ENCODE results near the gene HIRA. TPM values are rescaled to one million over a fixed set of nuclear protein-coding genes. Genes with fewer than 3 reads are reported as not detected.

The HIRA gene
- total RNA-seq, 1 experiment from 2014 or later, result 51.0 TPM

- Mint-ChIP-seq H3K27ac (no peak overlapping the region), H3K27me3 (ENCODE audit: low read depth) (no peaks in the 10 kb centered on the region), H3K9me3 (no peaks in the 10 kb centered on the region), H3K36me3 (peaks cover 41% of the 10 kb centered on the region), H3K4me1 (no peaks in the 10 kb centered on the region), H3K4me3 (no peak overlapping the region)
- ChIA-PET CTCF (interaction anchor here (1.2 kb wide), 1 partner anchor 68 kb away, joined by 4 read pairs; no protein-coding TSS in a partner anchor), POLR2A (no interaction called here)
- no peak for DNase-seq (ENCODE audit: low spot score)
- TF ChIP-seq NFE2L1 (CRISPR knock-in tag; IDR thresholded peaks at IDR 0.05) (no peak), CREM (CRISPR knock-in tag; IDR thresholded peaks at IDR 0.05) (no peak), ZNF423 (CRISPR knock-in tag; IDR thresholded peaks at IDR 0.05) (no peak), ESRRA (CRISPR knock-in tag; IDR thresholded peaks at IDR 0.05; ENCODE audit: borderline replicate concordance) (no peak), ZMAT4 (CRISPR knock-in tag; IDR thresholded peaks at IDR 0.05) (no peak), JUN (CRISPR knock-in tag; IDR thresholded peaks at IDR 0.05) (no peak), PRDM15 (CRISPR knock-in tag; IDR thresholded peaks at IDR 0.05) (no peak)
- no peak for ATAC-seq
Measured at GRCh38 chr22:19406281-19406811, 25.2 kb downstream of the HIRA start.

- H3K27me3 Mint-ChIP-seq (ENCODE audit: low read depth), result no peaks in the 10 kb centered on the region
- ATAC-seq (no peak), DNase-seq (ENCODE audit: low spot score) (no peak)
- POLR2A ChIA-PET, result no interaction called here
- CTCF ChIA-PET, result no interaction called here
- H3K36me3 Mint-ChIP-seq, result peaks cover 44% of the 10 kb centered on the region
- no peak overlapping the region for H3K4me3 Mint-ChIP-seq
- no peak overlapping the region for H3K27ac Mint-ChIP-seq
- no peaks in the 10 kb centered on the region for H3K4me1 Mint-ChIP-seq
- H3K9me3 Mint-ChIP-seq, result no peaks in the 10 kb centered on the region
- no peak for TF ChIP-seq CREM (CRISPR knock-in tag; IDR thresholded peaks at IDR 0.05)
- no peak for TF ChIP-seq MLX (CRISPR knock-in tag; IDR thresholded peaks at IDR 0.05)
- TF ChIP-seq ZBTB21 (CRISPR knock-in tag; IDR thresholded peaks at IDR 0.05; ENCODE audit: borderline replicate concordance), result no peak
- no peak for TF ChIP-seq E2F5 (CRISPR knock-in tag; IDR thresholded peaks at IDR 0.05)
- TF ChIP-seq ELF4 (CRISPR knock-in tag; IDR thresholded peaks at IDR 0.05; ENCODE audit: low read depth), result no peak
- no peak for TF ChIP-seq ZNF232 (CRISPR knock-in tag; IDR thresholded peaks at IDR 0.05)
- no peak for TF ChIP-seq EMX1 (CRISPR knock-in tag; IDR thresholded peaks at IDR 0.05)
- TF ChIP-seq JUN (CRISPR knock-in tag; IDR thresholded peaks at IDR 0.05), result no peak
- TF ChIP-seq ATF3 (CRISPR knock-in tag; conservative IDR thresholded peaks at IDR 0.05), result no peak
- TF ChIP-seq NR1H2 (CRISPR knock-in tag; IDR thresholded peaks at IDR 0.05), result no peak
- TF ChIP-seq ERG (CRISPR knock-in tag; IDR thresholded peaks at IDR 0.05), result no peak
- TF ChIP-seq E2F4 (CRISPR knock-in tag; IDR thresholded peaks at IDR 0.05; ENCODE audit: borderline replicate concordance, low read depth), result no peak
- no peak for TF ChIP-seq PREB (CRISPR knock-in tag; IDR thresholded peaks at IDR 0.05; ENCODE audit: borderline replicate concordance)
- no peak for TF ChIP-seq IRF2 (CRISPR knock-in tag; IDR thresholded peaks at IDR 0.05; ENCODE audit: borderline replicate concordance, low read depth)
- TF ChIP-seq SMAD3 (CRISPR knock-in tag; IDR thresholded peaks at IDR 0.05; ENCODE audit: borderline replicate concordance), result no peak
- TF ChIP-seq TEAD4 (CRISPR knock-in tag; IDR thresholded peaks at IDR 0.05), result no peak
- TF ChIP-seq RORB (CRISPR knock-in tag; IDR thresholded peaks at IDR 0.05), result no peak
Measured at GRCh38 chr22:19405652-19406051, 25.9 kb downstream of the HIRA start.
